ENCODE results near the gene KCNC1. TPM values are rescaled to one million over a fixed set of nuclear protein-coding genes. Genes with fewer than 3 reads are reported as not detected.

The KCNC1 gene
- total RNA-seq, 1 donor from 2014 or later, result not detected

- Mint-ChIP-seq H3K27me3 (ENCODE audit: unreplicated experiment) (peaks cover 12% of the 10 kb centered on the region), H3K36me3 (ENCODE audit: low read depth, unreplicated experiment) (peaks cover 3% of the 10 kb centered on the region), H3K4me1 (ENCODE audit: unreplicated experiment) (peaks cover 5% of the 10 kb centered on the region), H3K9me3 (ENCODE audit: unreplicated experiment) (no peaks in the 10 kb centered on the region), H3K27ac (ENCODE audit: unreplicated experiment) (no peak overlapping the region), H3K4me3 (ENCODE audit: unreplicated experiment) (no peak overlapping the region)
- DNase-seq (ENCODE audit: low spot score), result no peak
- TF ChIP-seq CTCF (IDR thresholded peaks at IDR 0.05; ENCODE audit: unreplicated experiment), result no peak
Observed at GRCh38 chr11:17691976-17692375, 42.6 kb upstream of the KCNC1 start.

DNA sequence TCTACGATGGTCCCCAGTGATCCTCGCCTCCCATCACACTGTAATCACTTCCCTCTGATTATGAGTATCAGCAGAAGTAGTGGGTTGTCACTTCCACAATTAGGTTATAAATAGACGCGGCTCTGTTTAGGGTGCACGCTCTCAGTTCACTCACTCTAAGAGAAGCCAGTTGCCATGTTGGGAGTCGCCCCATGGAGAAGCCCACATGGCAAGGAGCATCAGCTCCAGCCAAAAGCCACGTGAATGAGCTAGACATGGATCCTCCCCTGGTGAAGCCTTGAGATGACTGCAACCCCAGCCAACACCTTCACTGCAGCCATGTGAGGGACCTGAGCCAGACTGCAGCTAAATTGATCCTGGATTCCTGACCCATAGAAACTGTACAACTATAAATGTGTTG lies 41.6 kb upstream of the KCNC1 start:
- DNase-seq (ENCODE audit: low spot score), result no peak
- no peak overlapping the region for H3K4me3 Mint-ChIP-seq (ENCODE audit: unreplicated experiment)
- H3K9me3 Mint-ChIP-seq (ENCODE audit: unreplicated experiment), result no peaks in the 10 kb centered on the region
- H3K4me1 Mint-ChIP-seq (ENCODE audit: unreplicated experiment), result peaks cover 5% of the 10 kb centered on the region
- no peak overlapping the region for H3K27ac Mint-ChIP-seq (ENCODE audit: unreplicated experiment)
- H3K27me3 Mint-ChIP-seq (ENCODE audit: unreplicated experiment), result peaks cover 17% of the 10 kb centered on the region
- H3K36me3 Mint-ChIP-seq (ENCODE audit: low read depth, unreplicated experiment), result peaks cover 3% of the 10 kb centered on the region
- no peak for TF ChIP-seq CTCF (IDR thresholded peaks at IDR 0.05; ENCODE audit: unreplicated experiment)

- H3K4me3 Mint-ChIP-seq (ENCODE audit: unreplicated experiment), result no peak overlapping the region
- DNase-seq (ENCODE audit: low spot score), result no peak
- peaks cover 17% of the 10 kb centered on the region for H3K27me3 Mint-ChIP-seq (ENCODE audit: unreplicated experiment)
- no peaks in the 10 kb centered on the region for H3K9me3 Mint-ChIP-seq (ENCODE audit: unreplicated experiment)
- peaks cover 5% of the 10 kb centered on the region for H3K4me1 Mint-ChIP-seq (ENCODE audit: unreplicated experiment)
- no peak overlapping the region for H3K27ac Mint-ChIP-seq (ENCODE audit: unreplicated experiment)
- peaks cover 3% of the 10 kb centered on the region for H3K36me3 Mint-ChIP-seq (ENCODE audit: low read depth, unreplicated experiment)
- no peak for TF ChIP-seq CTCF (IDR thresholded peaks at IDR 0.05; ENCODE audit: unreplicated experiment)
Observed at GRCh38 chr11:17693531-17693930, 41.0 kb upstream of the KCNC1 start.

DNA sequence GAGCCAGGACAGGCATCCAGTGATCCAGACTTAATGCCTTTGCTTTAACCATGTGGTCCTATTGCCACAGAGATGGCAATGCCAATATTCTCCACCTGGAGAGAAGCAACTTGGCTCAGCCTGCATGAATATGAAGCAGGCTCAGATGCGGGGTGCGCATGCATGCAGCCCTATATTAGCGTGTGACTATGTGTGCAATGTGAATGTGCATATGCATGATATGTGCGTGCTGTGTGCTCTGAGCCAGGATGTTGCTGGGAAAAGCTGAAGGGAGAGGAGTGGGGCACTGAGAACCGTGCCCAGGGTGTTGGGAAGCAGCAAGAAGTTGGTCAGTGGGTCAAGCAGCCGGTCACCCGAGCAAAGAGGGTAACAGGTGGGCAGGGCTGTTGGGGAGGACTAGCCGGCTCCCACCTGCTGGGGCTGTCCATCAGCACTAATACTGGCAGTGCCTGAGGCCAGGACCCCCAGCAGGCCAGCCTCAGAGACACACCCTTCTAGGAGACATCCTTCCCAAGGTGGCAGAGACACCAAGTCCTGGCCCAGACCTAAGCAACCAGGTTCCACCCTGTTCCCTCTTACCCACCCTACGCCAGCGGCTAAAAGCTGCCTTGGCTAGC lies 40.0 kb upstream of the KCNC1 start:
- Mint-ChIP-seq H3K27ac (ENCODE audit: unreplicated experiment) (no peak overlapping the region), H3K27me3 (ENCODE audit: unreplicated experiment) (peaks cover 17% of the 10 kb centered on the region), H3K4me1 (ENCODE audit: unreplicated experiment) (peaks cover 5% of the 10 kb centered on the region), H3K36me3 (ENCODE audit: low read depth, unreplicated experiment) (peaks cover 3% of the 10 kb centered on the region), H3K9me3 (ENCODE audit: unreplicated experiment) (no peaks in the 10 kb centered on the region), H3K4me3 (ENCODE audit: unreplicated experiment) (no peak overlapping the region)
- no peak for DNase-seq (ENCODE audit: low spot score)
- TF ChIP-seq CTCF (IDR thresholded peaks at IDR 0.05; ENCODE audit: unreplicated experiment), result no peak

- TF ChIP-seq CTCF (IDR thresholded peaks at IDR 0.05; ENCODE audit: unreplicated experiment), result no peak
- no peak for DNase-seq (ENCODE audit: low spot score)
- H3K9me3 Mint-ChIP-seq (ENCODE audit: unreplicated experiment), result no peaks in the 10 kb centered on the region
- H3K4me3 Mint-ChIP-seq (ENCODE audit: unreplicated experiment), result no peak overlapping the region
- H3K36me3 Mint-ChIP-seq (ENCODE audit: low read depth, unreplicated experiment), result peaks cover 3% of the 10 kb centered on the region
- H3K27ac Mint-ChIP-seq (ENCODE audit: unreplicated experiment), result no peak overlapping the region
- H3K27me3 Mint-ChIP-seq (ENCODE audit: unreplicated experiment), result peaks cover 17% of the 10 kb centered on the region
- peaks cover 5% of the 10 kb centered on the region for H3K4me1 Mint-ChIP-seq (ENCODE audit: unreplicated experiment)
Observed at GRCh38 chr11:17695454-17696441, 38.8 kb upstream of the KCNC1 start.

All from endothelial cell (in vitro differentiated cells).